H1 (cell line): ENCODE data around the gene CST2. TPM values are rescaled to one million over a fixed set of nuclear protein-coding genes. Genes with fewer than 3 reads are reported as not detected.

ENCODE experiments used
- BACH1 ChIP-seq: IDR thresholded peaks from 2 replicates; pipeline ENCODE4 v1.6.1; 2012; ENCODE audit warnings: low read length, improper control_type of control experiment
- CEBPB ChIP-seq: IDR thresholded peaks from 2 replicates; pipeline ENCODE4 v1.6.1; 2012; ENCODE audit warnings: low read depth, low read length
- KDM4A ChIP-seq: IDR thresholded peaks from one replicate; pipeline ENCODE4 v1.7.1; 2012; ENCODE audit warnings: low read depth, mild to moderate bottlenecking, moderate library complexity, low read length, inconsistent platforms; ENCODE audit not compliant: severe bottlenecking
- TAF7 ChIP-seq: optimal IDR thresholded peaks from 2 replicates; pipeline ENCODE3; 2011; ENCODE audit warnings: low read depth, mild to moderate bottlenecking, inconsistent platforms, low read length, moderate library complexity, borderline replicate concordance
- polyA plus RNA-seq, 7 experiments: library from polyadenylated mRNA; depleted of rRNA in 3 of 7; stranded (reverse) in 5 of 7; unstranded in 2 of 7; fragments of >200 nt in 5 of 7; fragments of 200-250 nt in 2 of 7; gene quantifications; 1 replicate in 5 of 7; 2 replicates in 1 of 7; 4 replicates in 1 of 7; pipeline versions ENCODE4 v1.2.1 to v1.2.3, GENCODE V29; 2011 to 2013; ENCODE audit warnings: missing spikeins in 2 of 7, mixed read lengths in 2 of 7
- total RNA-seq: library from RNA; stranded (reverse); fragmentation: NEBNext Ultra II Directional; extraction: Animal tissue kit (Norgen Biotek cat#: 25700); gene quantifications from 2 replicates; pipeline ENCODE4 v1.2.1, GENCODE V29; 2021

The CST2 gene
- total and polyA plus RNA-seq, 2 of the 8 experiments (the other 6 are each of a cell fraction or from before 2014, with no cell fraction given) = not detected

DNA sequence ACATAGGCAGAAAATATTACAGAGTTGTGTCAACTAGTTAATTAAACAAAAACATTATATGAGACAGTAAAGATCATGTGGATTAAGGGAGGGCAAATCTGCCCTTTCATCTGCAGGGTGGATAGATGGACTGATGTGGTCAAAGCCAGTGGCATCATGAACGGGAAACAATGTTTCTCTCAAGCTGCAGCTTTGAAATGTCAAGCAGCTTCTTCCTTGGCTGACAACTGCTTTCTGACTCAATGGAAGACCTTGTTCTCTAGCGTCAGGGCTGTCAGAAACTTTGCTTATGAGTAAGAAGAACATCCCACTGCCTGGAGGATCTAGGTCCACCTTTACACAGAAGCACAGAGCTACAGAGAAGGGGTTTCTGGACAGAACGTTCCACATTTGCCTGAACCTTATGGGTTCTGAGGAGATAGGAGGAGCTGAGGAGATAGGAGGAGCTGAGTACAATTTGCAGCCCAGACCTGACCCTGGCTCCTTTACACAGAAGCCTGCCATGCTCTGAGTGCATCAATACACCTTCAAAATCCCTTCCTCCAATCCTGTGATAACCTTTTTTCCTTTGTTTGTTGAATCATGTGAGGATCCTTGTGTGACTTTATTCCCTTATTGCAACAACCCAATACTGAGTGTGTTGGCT, 47.0 kb upstream of the CST2 start (continued):
- TF ChIP-seq TAF7 = no peak
- no peak for TF ChIP-seq CEBPB
- TF ChIP-seq KDM4A = no peak
- no peak for TF ChIP-seq BACH1
